ENCODE results near the gene CABP5.

DNA sequence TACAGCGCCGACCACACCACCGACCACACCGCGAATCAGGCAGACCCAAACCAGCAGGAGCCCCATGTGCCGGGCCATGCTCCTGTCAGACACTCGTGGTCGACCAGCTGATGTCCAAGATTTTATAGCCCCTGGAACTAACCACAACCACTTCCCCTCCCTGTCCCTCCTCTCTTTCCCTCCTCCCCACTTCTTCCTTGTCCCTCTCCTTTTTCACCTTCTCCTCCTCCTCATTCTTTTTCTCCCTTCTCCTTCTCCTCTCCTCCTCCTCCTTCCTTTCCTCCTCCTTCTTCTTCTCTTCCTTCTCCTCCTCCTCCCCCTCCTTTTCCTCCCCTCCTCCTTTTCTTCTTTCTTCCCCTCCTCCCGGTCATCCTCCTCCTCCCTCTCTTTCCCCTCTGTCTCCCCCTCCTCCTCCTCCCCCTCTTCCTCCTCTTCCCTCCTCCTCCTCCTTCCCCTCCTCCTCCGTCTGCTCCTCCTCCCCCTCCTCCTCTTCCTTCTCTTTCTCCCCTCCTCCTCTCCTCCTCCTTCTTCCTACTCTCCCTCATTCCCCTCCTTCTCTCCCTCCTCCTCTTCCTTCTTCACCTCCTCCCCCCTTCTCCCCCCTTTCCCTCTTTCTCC, 52.6 kb downstream of the CABP5 start:
- TF ChIP-seq CTCF (conservative IDR thresholded peaks at IDR 0.05; ENCODE audit: low read depth in 2 of 2) (no peak), EZH2 (IDR thresholded peaks at IDR 0.05; ENCODE audit: low read depth, unreplicated experiment) (no peak)

Measured in GM23338 (cell line).